Left forelimb (tissue), 1 donor: ENCODE data around the gene MTSS2.
"Not testable (repeated sequence)": the region's sequence is repeated elsewhere in the genome, so short reads cannot be mapped to it uniquely, and the experiment has no call there.

Source experiments
- DNase-seq: peaks from one replicate; pipeline ENCODE4 v3.0.0-alpha.2; 2018; ENCODE audit warnings: low spot score

The MTSS2 gene

GRCh38 chr16:70674221-70675014 lies 11.4 kb downstream of the MTSS2 start:
- DNase-seq, result no peak

DNA sequence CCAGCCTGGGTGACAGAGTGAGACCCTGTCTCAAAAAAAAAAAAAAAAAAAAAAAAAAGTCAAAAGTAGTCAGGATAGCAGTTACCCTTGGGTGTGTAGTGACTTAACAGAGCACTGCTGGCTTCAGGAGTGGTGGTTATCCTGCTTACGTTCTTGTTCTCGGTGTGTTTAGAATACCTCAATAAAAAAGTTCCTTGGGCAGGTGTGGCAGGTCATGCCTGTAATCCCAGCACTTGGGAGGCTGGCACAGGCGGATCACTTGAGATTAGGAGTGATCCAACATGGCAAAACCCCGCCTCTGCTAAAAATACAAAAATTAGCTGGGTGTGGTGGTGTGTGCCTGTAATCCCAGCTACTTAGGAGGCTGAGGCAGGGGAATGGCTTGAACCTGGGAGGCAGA lies 14.9 kb downstream of the MTSS2 start:
- DNase-seq, result not testable (repeated sequence)

DNA sequence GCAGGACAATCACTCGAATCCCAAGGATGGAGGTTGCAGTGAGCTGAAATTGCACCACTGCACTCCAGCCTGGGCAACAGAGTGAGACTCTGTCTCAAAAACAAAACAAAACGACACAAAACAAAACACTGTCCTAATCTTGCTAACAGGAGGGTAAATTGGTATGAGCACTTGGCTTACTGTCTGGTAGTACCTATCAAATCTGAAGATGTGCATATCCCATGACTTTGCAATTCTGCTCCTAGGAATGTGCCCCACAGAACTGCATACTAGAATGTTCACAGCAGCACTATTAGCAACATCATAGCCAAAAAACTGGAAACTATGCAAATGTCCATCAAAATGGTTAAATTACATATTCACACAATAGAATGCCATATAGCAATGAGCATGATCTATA lies 15.7 kb downstream of the MTSS2 start:
- DNase-seq, result no peak

DNA sequence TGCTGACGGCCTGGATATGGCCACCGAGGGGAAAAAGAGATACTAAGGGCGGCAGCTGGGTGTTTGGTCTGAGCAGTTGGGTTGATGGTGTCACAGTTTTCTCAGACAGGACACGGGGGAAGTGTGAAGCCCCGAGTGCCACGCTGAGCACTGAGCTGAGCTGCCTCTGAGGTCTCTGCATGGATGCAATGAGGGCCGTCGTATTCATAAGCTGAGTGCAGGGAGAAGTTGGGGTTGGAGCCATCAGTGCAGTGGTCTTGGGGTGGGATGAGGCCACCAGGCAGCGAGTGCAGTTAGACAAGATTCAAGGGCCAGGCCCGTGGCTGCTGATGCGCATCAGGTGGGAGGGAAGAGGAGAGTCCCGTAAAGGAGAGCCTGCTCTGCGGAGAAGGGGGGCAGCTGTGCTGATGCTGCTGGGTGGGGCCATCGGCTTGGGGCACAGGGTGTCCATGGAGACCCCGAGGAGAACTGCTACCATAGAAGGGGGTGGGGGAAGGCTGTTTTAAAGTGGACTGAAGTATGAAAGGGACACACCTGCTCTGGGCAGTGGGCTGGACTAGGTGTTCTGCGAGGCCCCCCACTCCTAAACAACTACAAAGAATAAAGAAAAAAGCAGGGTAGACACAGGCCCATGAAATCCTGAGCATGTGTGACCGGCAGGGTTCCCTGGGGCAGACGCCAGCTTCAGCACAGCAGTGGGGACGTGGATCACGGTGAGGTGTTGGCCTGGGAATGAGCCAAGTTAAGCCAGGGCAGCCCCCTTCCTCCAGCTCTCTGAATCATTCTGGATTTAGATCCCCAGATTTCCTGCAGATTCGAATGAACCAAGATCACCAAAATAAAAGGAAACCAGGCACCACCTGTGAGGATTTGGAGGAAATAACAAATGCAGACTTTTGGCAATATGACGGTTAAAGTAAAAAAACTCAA lies 19.8 kb downstream of the MTSS2 start:
- DNase-seq, result no peak

GRCh38 chr16:70665113-70665694 lies 20.6 kb downstream of the MTSS2 start:
- no peak for DNase-seq

DNA sequence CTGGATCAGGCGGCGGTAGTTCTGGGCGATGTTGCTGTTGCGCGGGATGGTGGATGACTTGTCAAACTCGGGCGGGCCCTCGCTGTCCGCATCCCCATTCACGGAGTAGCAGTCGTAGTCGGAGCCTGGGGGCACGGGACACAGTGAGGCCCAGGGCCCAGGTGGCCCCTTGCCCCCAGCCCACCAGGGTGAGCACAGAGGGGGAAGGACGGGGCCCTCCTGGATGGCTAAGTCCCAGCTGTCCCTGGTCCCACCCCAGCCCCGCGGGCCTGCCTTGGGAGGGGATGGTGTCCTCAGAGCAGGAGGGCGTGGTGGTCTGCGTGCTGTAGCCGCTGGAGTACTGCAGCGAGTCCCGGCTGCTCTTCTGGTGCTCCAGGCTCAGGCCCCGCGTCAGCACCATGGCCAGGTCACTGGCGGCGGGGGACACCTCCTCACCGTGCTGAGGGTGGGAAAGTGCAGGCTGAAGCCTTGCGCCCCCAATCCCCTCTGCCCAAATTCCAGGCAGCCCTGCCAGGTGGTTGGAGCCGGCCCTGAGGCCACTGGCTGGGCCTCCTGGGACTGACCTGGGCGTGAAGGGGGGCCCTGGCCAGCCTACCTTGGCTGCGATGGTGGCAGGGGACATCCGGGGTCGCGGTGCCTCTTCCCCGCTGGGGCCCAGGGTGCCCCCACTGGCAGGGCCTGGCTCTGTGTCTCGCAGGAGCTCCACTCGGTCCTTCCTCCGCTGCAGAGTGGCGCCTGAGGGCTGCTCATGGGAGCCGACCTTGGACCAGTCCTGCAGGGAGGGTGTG lies 21.3 kb downstream of the MTSS2 start:
- DNase-seq, result no peak

DNA sequence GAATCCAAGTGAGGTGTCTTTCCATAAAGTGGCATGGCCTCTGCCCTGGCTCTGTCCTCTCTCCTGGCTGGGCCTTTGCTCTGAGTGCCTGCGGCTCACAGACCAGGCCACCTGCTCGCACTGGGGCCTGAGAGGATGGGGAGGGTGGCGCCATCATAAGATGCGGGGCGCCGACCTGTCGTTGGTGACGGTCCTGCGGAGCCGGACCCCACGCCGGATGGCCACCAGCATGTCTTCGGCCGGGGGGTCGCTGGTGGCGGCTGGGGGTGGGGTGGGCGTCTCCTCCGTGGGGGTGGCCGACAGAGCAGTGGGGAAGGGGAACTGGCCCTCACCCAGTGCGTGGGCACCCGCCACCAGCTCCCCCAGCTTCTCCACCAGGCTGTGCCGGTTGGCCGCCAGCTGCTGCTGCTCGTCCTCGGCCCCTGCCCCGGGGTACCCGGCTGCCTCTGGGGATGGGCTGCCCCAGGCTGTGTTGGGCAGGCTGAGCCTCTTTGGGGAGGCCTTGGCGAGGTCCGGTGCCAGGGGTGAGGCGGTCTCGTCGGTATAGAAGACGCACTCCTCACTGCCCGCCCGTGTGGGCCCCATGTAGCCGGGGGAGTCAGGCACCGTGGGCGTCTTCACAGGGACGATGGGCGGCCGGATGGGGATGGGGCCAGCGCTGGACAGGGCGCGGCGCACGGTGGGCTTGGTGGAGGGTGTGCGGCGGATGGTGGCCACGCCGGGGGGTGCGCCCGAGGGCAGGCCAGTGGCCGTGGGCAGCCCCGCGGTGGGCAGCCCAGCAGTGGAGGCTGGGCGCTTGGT lies 22.1 kb downstream of the MTSS2 start:
- DNase-seq, result no peak

GRCh38 chr16:70662991-70663523 lies 22.8 kb downstream of the MTSS2 start:
- no peak for DNase-seq

GRCh38 chr16:70661918-70662641 lies 23.8 kb downstream of the MTSS2 start:
- peak; percentile 72 for DNase-seq

DNA sequence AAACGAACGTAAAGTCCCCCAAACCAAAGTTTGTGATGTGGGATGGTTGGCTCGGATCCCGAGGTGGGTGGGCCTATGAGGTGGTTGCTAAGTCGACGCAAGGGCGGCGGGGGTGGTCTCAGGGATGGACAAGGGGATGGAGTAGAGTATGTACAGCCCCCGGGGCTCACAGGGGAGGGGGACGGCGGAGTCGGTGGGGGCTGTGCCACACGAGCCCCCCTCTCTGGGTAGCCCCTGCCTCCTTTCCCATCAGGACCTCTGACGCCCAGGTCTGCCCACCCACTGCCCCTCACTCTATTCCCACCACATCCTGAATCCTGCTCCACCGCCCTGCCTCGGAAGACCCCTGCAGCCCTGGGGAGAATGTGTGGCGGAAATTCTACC lies 24.3 kb downstream of the MTSS2 start:
- DNase-seq, result peak; percentile 69

DNA sequence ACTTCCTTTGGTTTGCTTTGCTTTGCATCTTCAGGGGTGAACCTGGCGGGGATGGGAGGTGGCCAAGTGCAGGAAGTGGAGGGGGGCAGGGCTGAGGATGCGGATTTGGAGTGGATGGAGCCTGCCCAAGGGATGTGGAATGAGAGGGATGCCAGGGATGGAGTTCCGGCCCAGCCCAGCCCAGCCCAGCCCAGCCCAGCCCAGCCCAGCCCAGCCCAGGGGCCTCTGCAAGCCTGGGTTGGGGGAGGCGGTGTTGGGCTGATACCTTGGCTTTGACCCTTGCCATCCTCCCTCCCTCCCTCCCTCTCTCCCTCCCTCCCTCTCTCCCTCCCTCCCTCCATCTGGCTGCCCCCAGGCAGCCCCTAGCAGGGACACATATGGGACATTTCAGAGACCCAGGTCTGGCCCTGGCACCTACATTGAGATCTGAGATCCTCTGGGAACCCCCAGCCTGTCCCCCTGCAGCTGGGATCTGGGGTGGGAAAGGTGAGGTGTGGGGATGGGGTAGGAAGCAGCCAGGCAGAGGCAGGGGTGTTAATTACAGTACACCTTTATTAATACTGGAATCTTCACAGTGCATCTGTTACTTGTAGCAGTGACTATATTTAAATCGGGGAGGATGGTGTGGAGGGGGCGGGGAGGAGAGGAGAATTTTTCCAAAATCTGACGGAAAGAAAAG lies 25.0 kb downstream of the MTSS2 start:
- DNase-seq, result peak; percentile 56

- no peak for DNase-seq
These were observed 25.7 kb downstream of the MTSS2 start for GRCh38 chr16:70659953-70660671.

GRCh38 chr16:70659546-70659945 lies 26.3 kb downstream of the MTSS2 start:
- DNase-seq, result peak; percentile 59

DNA sequence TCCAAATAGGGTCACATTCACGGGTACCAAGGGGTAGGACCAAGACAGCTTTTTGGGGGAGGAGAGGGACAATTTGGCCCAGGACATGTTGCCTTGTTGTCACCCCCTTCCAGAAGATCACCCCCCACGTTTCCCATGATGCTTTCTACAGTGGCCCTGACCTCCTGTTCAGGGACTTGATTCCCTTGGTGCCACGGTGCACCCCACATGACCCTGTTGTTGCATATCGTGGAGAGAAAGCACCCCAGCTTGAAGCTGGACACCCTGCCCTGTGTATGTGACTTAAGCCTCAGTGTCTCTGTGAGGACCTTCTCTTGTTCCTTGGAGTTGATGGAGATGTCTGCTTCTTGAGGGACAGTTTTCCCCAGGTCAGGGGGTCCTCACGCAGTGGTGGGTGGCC lies 26.9 kb downstream of the MTSS2 start:
- no peak for DNase-seq

DNA sequence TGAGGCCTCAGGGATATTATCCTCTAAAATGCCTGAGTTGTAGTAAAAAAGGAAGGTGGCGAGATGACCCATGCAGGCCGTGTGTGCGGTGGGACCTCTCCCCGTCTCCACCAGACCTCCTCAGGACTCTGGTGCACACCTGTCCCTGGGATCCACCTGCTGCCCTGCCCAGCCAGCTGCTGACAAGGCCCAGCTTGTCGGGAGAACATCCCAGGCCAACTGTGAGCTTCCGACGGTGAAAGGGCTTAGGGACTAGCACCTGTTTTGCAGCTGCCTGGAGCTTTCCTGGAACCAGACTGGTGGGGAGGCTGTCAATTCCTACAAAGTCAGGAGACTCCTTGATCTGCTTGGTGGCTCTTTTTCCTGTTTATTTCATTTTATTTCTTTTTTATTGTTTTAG lies 27.9 kb downstream of the MTSS2 start:
- DNase-seq, result peak; percentile 62

DNA sequence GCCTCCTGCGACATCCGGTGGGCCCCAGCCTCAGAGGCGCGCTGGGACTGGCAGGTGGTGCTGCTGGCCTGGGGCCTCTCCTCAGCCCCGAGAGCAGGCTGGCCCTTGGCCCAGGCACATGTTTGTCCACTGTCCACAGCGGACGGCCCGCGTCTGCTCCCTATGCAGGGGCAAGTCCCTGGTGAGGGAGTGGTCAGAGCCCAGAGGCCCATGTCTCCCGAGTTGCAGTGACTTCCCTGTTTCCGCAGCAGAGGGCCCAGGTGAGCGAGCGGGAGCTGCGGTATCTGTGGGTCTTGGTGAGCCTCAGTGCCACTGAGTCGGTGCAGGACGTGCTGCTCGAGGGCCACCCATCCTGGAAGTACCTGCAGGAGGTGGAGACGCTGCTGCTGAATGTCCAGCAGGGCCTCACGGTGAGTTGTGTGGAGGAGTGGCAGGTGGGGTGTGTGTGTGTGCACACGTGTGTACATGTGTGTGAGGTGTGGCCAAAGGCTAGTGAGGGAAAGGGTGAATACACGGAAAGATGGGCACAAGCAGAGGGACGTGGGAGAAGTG lies 29.1 kb downstream of the MTSS2 start:
- DNase-seq, result no peak

- DNase-seq, result no peak
These were observed 29.7 kb downstream of the MTSS2 start for GRCh38 chr16:70656065-70656711.
